AG10803 (cell line): Measurements from ENCODE around the gene EXOC3L1.

Experiments used
- DNase-seq: peaks from one replicate; pipeline ENCODE4 v3.0.0; 2010; ENCODE audit warnings: low read depth
- H3K4me3 ChIP-seq: 2 replicates; pipeline ENCODE4 v1.5.1; 2011; ENCODE audit warnings: mild to moderate bottlenecking, low read length, control low read depth
- TF ChIP-seq, protein P1 (sequence below): conservative IDR thresholded peaks from 2 replicates; pipeline ENCODE4 v1.5.1; 2011; ENCODE audit warnings: mild to moderate bottlenecking, low read length, control low read depth, inconsistent platforms

EXOC3L1 gene

DNA sequence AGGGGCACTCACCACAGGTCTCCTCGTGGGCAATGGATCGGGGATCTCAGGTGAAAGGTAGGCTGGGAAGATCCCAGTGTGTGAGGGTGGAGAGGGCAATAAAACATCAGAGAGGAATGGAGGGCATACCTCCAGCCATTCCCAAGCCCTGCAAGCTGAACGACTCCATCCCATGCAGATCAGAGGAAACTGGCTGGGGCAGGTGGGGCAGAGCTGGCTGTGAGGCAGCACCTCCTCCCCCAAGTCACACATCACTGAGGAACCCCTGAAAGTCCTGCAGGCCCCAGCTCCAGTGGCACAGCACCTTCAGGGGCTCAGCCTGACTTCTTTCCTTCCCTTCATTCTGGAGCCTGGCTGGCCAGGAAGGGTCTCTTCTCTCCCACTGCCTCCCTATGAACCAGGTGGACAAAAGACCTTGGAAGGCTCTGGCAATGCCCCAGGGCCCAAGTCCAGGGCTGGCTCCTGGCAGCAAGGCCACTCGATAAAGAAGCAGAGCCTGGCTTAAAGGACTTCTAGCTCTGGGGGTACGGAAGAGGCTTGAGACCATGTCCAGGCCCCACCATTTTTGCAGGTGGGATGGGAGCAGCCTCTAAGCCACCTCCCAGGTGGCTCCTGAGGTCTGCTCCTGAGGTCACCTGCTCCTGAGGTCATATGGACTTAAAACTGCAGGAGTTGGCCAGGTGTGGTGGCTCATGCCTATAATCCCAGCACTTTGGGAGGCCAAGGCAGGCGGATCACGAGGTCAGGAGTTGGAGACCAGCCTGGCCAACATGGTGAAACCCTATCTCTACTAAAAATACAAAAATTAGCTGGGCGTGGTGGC lies 23.5 kb upstream of the EXOC3L1 start:
- DNase-seq, result no peak
- no peak overlapping the region for H3K4me3 ChIP-seq
- TF ChIP-seq, protein P1, sequence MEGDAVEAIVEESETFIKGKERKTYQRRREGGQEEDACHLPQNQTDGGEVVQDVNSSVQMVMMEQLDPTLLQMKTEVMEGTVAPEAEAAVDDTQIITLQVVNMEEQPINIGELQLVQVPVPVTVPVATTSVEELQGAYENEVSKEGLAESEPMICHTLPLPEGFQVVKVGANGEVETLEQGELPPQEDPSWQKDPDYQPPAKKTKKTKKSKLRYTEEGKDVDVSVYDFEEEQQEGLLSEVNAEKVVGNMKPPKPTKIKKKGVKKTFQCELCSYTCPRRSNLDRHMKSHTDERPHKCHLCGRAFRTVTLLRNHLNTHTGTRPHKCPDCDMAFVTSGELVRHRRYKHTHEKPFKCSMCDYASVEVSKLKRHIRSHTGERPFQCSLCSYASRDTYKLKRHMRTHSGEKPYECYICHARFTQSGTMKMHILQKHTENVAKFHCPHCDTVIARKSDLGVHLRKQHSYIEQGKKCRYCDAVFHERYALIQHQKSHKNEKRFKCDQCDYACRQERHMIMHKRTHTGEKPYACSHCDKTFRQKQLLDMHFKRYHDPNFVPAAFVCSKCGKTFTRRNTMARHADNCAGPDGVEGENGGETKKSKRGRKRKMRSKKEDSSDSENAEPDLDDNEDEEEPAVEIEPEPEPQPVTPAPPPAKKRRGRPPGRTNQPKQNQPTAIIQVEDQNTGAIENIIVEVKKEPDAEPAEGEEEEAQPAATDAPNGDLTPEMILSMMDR, result no peak

DNA sequence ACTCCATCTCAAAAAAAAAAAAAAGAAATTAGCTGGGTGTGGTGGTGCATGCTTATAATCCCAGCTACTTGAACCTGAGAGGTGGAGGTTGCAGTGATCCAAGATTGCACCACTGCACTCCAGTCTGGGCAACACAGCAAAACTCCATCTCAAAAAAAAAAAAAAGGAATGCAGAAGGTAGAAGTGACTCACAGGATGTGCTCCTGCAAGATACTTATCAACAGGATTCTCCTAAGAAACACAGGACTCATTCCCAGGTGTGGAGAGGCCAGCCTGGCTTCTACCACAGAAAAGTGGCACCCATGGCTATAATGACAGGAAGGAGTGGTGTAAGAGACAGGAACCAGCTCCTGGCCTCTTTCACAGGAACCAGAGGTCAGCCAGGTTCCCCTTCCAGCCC lies 22.8 kb upstream of the EXOC3L1 start:
- no peak for DNase-seq
- no peak overlapping the region for H3K4me3 ChIP-seq
- TF ChIP-seq, protein P1, result no peak

DNA sequence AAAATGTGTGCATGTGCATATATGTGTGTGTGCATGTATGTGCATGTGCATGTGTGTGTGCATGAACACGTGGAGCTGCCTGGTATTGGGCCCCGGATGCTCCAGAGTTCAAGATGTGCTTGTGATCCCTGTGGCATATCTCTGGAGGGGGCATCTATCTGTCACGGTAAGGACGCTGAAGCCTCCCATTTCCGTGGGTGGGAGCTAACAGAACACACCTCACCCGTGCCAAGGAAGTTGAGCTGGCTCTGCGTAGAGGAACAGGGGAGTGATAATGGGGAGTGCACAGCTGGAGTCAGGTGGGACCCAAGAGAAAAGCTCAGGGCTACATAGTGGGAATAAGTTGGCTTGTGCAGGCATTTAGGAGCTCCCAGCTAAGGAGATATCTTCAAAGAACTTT lies 21.7 kb upstream of the EXOC3L1 start:
- DNase-seq, result no peak
- TF ChIP-seq, protein P1, result no peak
- H3K4me3 ChIP-seq, result no peak overlapping the region

DNA sequence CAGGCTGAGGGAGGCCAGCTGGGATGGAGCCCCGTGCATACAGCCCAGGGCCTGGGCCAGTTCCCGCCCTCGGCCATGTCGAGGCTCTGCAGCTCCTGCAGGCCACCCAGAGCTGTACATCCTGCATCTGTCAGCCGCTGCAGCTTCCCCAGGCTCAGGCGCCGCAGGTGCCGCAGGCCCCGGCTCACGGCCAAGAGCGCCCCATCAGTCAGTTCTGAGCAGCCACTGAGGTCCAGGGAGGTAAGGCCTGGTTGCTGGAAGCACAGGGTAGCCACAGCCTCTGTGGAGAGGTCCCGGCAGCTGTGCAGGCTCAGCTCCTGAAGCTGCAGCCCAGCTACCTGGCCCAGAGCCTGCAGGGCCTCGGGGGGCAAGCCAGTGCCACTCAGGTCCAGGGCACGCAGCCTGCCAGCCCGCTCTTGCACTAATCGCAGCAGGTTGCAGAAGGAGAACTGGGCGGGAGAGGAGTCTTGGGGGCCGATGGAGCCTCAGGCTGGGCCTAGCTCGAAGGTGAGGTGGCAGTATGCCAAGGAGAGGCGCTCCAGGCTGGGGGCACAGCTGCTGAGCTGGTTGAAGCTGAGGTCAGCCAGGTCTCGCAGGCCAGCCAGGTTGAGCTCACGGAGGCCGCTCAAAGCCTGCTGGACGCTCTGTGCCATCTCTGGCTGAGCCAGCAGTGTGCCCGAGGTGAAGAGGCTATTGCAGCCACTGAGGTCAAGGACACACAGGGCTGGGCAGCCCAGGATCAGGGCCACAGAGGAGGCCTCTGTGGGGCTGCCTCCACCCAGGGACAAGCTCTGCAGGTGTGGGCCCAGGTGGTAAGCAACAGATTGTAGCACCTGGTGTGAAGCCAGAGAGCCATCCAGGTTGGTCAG lies 20.4 kb upstream of the EXOC3L1 start:
- DNase-seq, result no peak
- H3K4me3 ChIP-seq, result no peak overlapping the region
- TF ChIP-seq, protein P1, result no peak

DNA sequence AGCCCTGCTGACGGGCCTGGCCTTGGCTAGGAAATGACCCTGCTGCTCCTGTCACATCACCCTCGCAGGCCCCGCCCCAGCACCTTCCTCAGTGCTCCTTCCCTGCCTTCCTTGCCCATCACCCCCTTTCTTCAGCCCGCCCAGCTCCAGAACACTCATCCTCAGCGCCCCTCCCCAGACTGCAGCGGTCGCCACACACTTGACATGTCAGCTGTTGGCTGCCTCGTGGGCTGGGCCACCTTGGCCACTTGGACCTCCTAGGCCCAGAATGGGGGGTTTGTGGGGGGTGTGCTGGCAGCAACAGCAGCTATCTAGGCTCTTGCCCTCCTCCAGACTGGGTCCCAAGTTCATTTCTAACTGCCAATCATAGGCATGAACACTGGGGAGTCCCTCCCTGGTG lies 19.6 kb upstream of the EXOC3L1 start:
- no peak overlapping the region for H3K4me3 ChIP-seq
- TF ChIP-seq, protein P1, result no peak
- no peak for DNase-seq

DNA sequence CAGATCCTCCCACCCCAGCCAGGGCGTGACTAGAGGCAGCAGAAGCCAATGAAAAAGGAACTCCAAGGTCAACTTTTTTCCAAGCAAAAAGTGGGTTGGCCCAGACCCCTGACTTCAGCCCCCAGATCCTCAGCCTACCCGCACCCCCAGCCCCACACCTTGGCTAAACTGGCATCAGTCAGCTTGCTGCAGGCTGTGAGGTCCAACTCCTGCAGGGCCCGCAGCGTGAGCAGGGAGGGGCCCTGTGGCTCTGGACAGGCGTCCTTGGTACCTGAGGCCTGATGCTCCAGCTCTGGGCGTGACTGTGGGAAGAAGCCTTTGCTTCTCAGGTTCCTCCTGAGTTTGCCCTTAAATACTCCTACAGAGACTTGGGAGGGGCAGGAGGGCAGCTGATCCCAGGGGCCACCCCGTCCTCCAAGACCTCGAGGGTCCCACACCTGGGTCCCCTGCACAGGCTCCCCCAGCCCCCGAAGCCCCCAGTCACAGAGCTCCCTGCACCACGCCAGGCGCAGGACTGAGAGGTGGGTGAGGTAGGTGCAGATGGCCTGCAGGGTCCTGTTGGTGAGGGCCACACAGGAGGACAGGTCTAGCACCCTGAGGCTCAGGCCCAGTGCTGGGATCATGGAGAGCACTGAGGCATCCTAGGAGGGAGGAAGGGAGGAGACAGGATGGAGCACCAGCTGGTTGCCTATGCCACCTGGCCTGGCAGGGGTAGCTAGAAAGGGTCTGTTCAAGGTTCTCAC lies 18.4 kb upstream of the EXOC3L1 start:
- no peak for DNase-seq
- TF ChIP-seq, protein P1, result no peak

More for the DNA sequence above, 18.4 kb upstream of the EXOC3L1 start:
- H3K4me3 ChIP-seq, result no peak overlapping the region
